Stimulated activated effector memory CD8-positive, alpha-beta T cell treated with anti-CD3 and anti-CD28 coated beads, Interleukin-12 subunit alpha, Interleukin-12 subunit beta, amount 100 ng/mL, for 72 hours (primary cell): ENCODE results near the gene IL22.

Experiments
- ATAC-seq: fragments of 150-1000 bp; cut with Tn5 transposase; 2 replicates; pipeline ENCODE4 v1.10.0; 2021
- DNase-seq, 2 donors: peaks; one replicate each; pipeline ENCODE4 v3.0.0; 2021 to 2022; ENCODE audit warnings: low spot score in 2 of 2
- H3K27ac Mint-ChIP-seq: one replicate; pipeline ENCODE4 v1.8.0; 2022; ENCODE audit warnings: mild to moderate bottlenecking, mixed read lengths
- H3K36me3 Mint-ChIP-seq: one replicate; pipeline ENCODE4 v1.8.0; 2022; ENCODE audit warnings: mild to moderate bottlenecking, mixed read lengths
- H3K4me1 Mint-ChIP-seq: one replicate; pipeline ENCODE4 v1.8.0; 2022; ENCODE audit warnings: mixed read lengths
- H3K4me3 Mint-ChIP-seq: one replicate; pipeline ENCODE4 v1.8.0; 2022; ENCODE audit warnings: mild to moderate bottlenecking, mixed read lengths
- H3K9me3 Mint-ChIP-seq: one replicate; pipeline ENCODE4 v1.8.0; 2022; ENCODE audit warnings: mixed read lengths

Gene IL22

GRCh38 chr12:68245180-68246021, 8.0 kb downstream of the IL22 start:
- ATAC-seq (no peak), DNase-seq (no peak)
- H3K27ac Mint-ChIP-seq, result no peak overlapping the region
- H3K9me3 Mint-ChIP-seq, result no peaks in the 10 kb centered on the region
- H3K4me3 Mint-ChIP-seq, result no peak overlapping the region
- H3K4me1 Mint-ChIP-seq, result peaks cover 28% of the 10 kb centered on the region
- H3K36me3 Mint-ChIP-seq, result no peaks in the 10 kb centered on the region

GRCh38 chr12:68242777-68243176, 10.6 kb downstream of the IL22 start:
- no peak for ATAC-seq
- Mint-ChIP-seq H3K36me3 (no peaks in the 10 kb centered on the region), H3K4me1 (peaks cover 40% of the 10 kb centered on the region), H3K9me3 (peaks cover 2% of the 10 kb centered on the region), H3K27ac (no peak overlapping the region), H3K4me3 (no peak overlapping the region)
- DNase-seq, result peak in 1 of 2 donors; percentile 36

GRCh38 chr12:68240975-68241374, 12.4 kb downstream of the IL22 start:
- peak; percentile 17 to 75 for DNase-seq
- ATAC-seq, result peak; percentile 100

GRCh38 chr12:68240079-68240478, 13.3 kb downstream of the IL22 start:
- Mint-ChIP-seq H3K4me1 (peaks cover 57% of the 10 kb centered on the region), H3K9me3 (peaks cover 2% of the 10 kb centered on the region), H3K36me3 (no peaks in the 10 kb centered on the region), H3K27ac (no peak overlapping the region), H3K4me3 (peak overlapping the region; percentile 41)
- no peak for ATAC-seq
- peak in 1 of 2 donors; percentile 49 for DNase-seq

More at GRCh38 chr12:68240975-68241374, 12.4 kb downstream of the IL22 start:
- peak overlapping the region; percentile 74 for H3K27ac Mint-ChIP-seq
- H3K4me3 Mint-ChIP-seq, result peak overlapping the region; percentile 41
- no peaks in the 10 kb centered on the region for H3K36me3 Mint-ChIP-seq
- H3K9me3 Mint-ChIP-seq, result peaks cover 2% of the 10 kb centered on the region
- H3K4me1 Mint-ChIP-seq, result peaks cover 50% of the 10 kb centered on the region

- ATAC-seq, result no peak
- DNase-seq, result peak in 1 of 2 donors; percentile 6
- H3K4me1 Mint-ChIP-seq, result peaks cover 63% of the 10 kb centered on the region
- no peaks in the 10 kb centered on the region for H3K36me3 Mint-ChIP-seq
- no peak overlapping the region for H3K27ac Mint-ChIP-seq
- peaks cover 2% of the 10 kb centered on the region for H3K9me3 Mint-ChIP-seq
- no peak overlapping the region for H3K4me3 Mint-ChIP-seq
Observed at GRCh38 chr12:68239309-68239982, 14.0 kb downstream of the IL22 start.

GRCh38 chr12:68237619-68238018, 15.8 kb downstream of the IL22 start:
- H3K4me3 Mint-ChIP-seq, result peak overlapping the region; percentile 71

GRCh38 chr12:68237078-68237477, 16.3 kb downstream of the IL22 start:
- Mint-ChIP-seq H3K4me1 (peaks cover 70% of the 10 kb centered on the region), H3K36me3 (no peaks in the 10 kb centered on the region), H3K4me3 (peak overlapping the region; percentile 71), H3K9me3 (peaks cover 2% of the 10 kb centered on the region), H3K27ac (peak overlapping the region; percentile 85)
- ATAC-seq (no peak), DNase-seq (peak in 1 of 2 donors; percentile 42)

More at GRCh38 chr12:68237619-68238018, 15.8 kb downstream of the IL22 start:
- Mint-ChIP-seq H3K4me1 (peaks cover 71% of the 10 kb centered on the region), H3K27ac (peak overlapping the region; percentile 85), H3K9me3 (peaks cover 2% of the 10 kb centered on the region), H3K36me3 (no peaks in the 10 kb centered on the region)
- DNase-seq (no peak), ATAC-seq (no peak)

- Mint-ChIP-seq H3K4me3 (peak overlapping the region; percentile 71), H3K27ac (peak overlapping the region; percentile 85), H3K36me3 (no peaks in the 10 kb centered on the region), H3K4me1 (peaks cover 70% of the 10 kb centered on the region), H3K9me3 (peaks cover 2% of the 10 kb centered on the region)
- ATAC-seq, result peak; percentile 56
- DNase-seq, result peak in 1 of 2 donors; percentile 54
Observed at GRCh38 chr12:68236421-68237059, 16.9 kb downstream of the IL22 start.

GRCh38 chr12:68235576-68235975, 17.8 kb downstream of the IL22 start:
- DNase-seq (no peak), ATAC-seq (no peak)
- Mint-ChIP-seq H3K27ac (peak overlapping the region; percentile 85), H3K9me3 (peaks cover 2% of the 10 kb centered on the region), H3K4me3 (peak overlapping the region; percentile 71), H3K4me1 (peaks cover 70% of the 10 kb centered on the region), H3K36me3 (no peaks in the 10 kb centered on the region)

GRCh38 chr12:68234140-68234539, 19.3 kb downstream of the IL22 start:
- Mint-ChIP-seq H3K27ac (no peak overlapping the region), H3K36me3 (no peaks in the 10 kb centered on the region), H3K9me3 (peaks cover 2% of the 10 kb centered on the region), H3K4me1 (peaks cover 63% of the 10 kb centered on the region), H3K4me3 (no peak overlapping the region)
- ATAC-seq, result peak; percentile 79
- no peak for DNase-seq

- Mint-ChIP-seq H3K4me3 (no peak overlapping the region), H3K27ac (no peak overlapping the region), H3K36me3 (no peaks in the 10 kb centered on the region), H3K9me3 (peaks cover 2% of the 10 kb centered on the region), H3K4me1 (peaks cover 63% of the 10 kb centered on the region)
- no peak for DNase-seq
- ATAC-seq, result no peak
Observed at GRCh38 chr12:68233498-68233897, 19.9 kb downstream of the IL22 start.

- DNase-seq (no peak), ATAC-seq (no peak)
- Mint-ChIP-seq H3K9me3 (no peaks in the 10 kb centered on the region), H3K36me3 (no peaks in the 10 kb centered on the region), H3K27ac (no peak overlapping the region), H3K4me3 (no peak overlapping the region), H3K4me1 (peaks cover 53% of the 10 kb centered on the region)
Observed at GRCh38 chr12:68231691-68232090, 21.7 kb downstream of the IL22 start.

GRCh38 chr12:68231229-68231628, 22.2 kb downstream of the IL22 start:
- ATAC-seq, result peak; percentile 66
- Mint-ChIP-seq H3K9me3 (no peaks in the 10 kb centered on the region), H3K27ac (no peak overlapping the region)

GRCh38 chr12:68229956-68230355, 23.4 kb downstream of the IL22 start:
- no peaks in the 10 kb centered on the region for H3K36me3 Mint-ChIP-seq
- DNase-seq (no peak), ATAC-seq (no peak)
- H3K4me1 Mint-ChIP-seq, result peaks cover 58% of the 10 kb centered on the region
- H3K27ac Mint-ChIP-seq, result no peak overlapping the region
- no peaks in the 10 kb centered on the region for H3K9me3 Mint-ChIP-seq
- no peak overlapping the region for H3K4me3 Mint-ChIP-seq

More at GRCh38 chr12:68231229-68231628, 22.2 kb downstream of the IL22 start:
- no peak overlapping the region for H3K4me3 Mint-ChIP-seq
- no peaks in the 10 kb centered on the region for H3K36me3 Mint-ChIP-seq
- H3K4me1 Mint-ChIP-seq, result peaks cover 54% of the 10 kb centered on the region
- no peak for DNase-seq

- ATAC-seq, result no peak
- H3K36me3 Mint-ChIP-seq, result peaks cover 12% of the 10 kb centered on the region
- H3K4me3 Mint-ChIP-seq, result no peak overlapping the region
- peaks cover 56% of the 10 kb centered on the region for H3K4me1 Mint-ChIP-seq
- no peak for DNase-seq
- H3K27ac Mint-ChIP-seq, result no peak overlapping the region
- no peaks in the 10 kb centered on the region for H3K9me3 Mint-ChIP-seq
Observed at GRCh38 chr12:68227356-68227755, 26.0 kb downstream of the IL22 start.
